CD4-positive, alpha-beta T cell treated with Interleukin-6 at 100 ng/mL for 8 hours (primary cell): ENCODE results near the gene GRIK1.

Experiments used
- DNase-seq: peaks from one replicate; pipeline ENCODE4 v3.0.0-alpha.2; 2020; ENCODE audit warnings: mixed read lengths, low spot score

GRIK1 gene

GRCh38 chr21:29534448-29534847 lies 405.3 kb downstream of the GRIK1 start:
- DNase-seq = no peak

GRCh38 chr21:29529139-29529538 lies 410.7 kb downstream of the GRIK1 start:
- no peak for DNase-seq

GRCh38 chr21:29526545-29526944 lies 413.3 kb downstream of the GRIK1 start:
- no peak for DNase-seq

GRCh38 chr21:29524055-29524454 lies 415.7 kb downstream of the GRIK1 start:
- DNase-seq = no peak

- no peak for DNase-seq
Measured at GRCh38 chr21:29523646-29524045, 416.1 kb downstream of the GRIK1 start.

DNA sequence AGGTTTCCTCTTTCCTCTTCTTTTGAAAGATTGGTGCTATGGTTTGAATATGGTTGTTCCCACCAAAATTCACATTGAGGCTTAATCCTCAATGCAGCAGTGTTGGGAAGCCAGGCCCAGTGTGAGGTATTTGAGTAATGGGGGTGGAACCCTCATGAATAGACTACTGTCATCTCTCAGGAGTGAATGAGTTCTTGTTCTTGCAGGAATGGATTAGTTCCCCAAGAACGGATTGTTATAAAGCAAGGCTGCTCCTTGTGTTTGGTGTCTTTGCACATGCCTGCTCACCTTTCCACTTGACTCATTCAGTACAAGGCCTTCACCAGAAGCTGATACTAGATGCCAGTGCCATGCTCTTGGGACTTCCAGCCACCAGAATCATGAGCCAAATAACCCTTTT lies 417.9 kb downstream of the GRIK1 start:
- no peak for DNase-seq

- DNase-seq = no peak
Measured at GRCh38 chr21:29520171-29520570, 419.6 kb downstream of the GRIK1 start.

DNA sequence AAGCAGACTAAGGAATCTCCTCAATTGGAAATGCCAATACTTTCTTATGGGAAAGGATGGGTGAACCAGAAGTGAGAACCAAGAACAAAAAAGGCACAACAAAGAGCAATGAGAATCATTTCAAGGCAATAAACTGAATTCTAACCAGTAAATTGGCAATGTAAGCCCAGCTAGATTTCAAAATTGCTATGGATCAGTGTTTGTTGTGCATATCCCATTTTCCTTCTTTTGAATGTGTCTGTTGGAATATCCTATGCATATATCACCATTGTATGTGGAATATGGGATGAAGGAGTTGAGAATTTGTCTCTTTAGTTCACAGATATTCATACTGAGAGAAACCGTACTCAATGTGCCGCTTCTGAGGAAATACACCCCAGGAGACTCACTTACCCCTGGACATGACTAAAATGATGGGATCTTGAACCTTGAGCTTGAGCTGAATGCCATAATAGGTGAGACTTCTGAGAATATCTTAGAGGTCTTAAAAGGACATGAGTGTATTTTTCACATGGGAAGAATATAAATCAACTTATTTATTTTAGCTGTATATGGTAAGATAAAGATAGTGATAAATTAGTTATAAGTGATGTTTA lies 425.0 kb downstream of the GRIK1 start:
- no peak for DNase-seq

- no peak for DNase-seq
Measured at GRCh38 chr21:29513535-29513934, 426.3 kb downstream of the GRIK1 start.

DNA sequence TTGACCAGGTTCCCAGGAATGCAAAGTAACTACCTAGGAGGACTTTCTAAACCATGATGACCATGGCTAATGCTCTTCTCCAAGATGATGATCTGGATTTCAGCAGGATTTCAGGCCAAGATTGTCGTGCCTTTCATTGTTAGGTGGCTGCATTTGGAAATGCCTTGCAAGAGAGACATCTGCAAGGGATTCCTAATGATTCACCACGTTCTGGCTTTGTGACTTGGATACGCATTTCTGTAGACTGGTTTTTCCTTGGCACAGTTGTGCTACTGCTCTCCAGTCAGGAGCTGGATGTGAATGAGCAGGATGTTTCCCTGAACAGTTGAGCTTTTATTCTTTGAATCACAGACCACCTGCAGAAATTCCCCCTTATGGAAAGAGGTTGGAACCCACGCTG lies 428.7 kb downstream of the GRIK1 start:
- no peak for DNase-seq

GRCh38 chr21:29509121-29509520 lies 430.7 kb downstream of the GRIK1 start:
- no peak for DNase-seq

- DNase-seq = no peak
Measured at GRCh38 chr21:29508301-29508700, 431.5 kb downstream of the GRIK1 start.

GRCh38 chr21:29506947-29507346 lies 432.8 kb downstream of the GRIK1 start:
- DNase-seq = no peak

GRCh38 chr21:29506214-29506613 lies 433.6 kb downstream of the GRIK1 start:
- DNase-seq = no peak

GRCh38 chr21:29504751-29505321 lies 435.0 kb downstream of the GRIK1 start:
- DNase-seq = no peak

DNA sequence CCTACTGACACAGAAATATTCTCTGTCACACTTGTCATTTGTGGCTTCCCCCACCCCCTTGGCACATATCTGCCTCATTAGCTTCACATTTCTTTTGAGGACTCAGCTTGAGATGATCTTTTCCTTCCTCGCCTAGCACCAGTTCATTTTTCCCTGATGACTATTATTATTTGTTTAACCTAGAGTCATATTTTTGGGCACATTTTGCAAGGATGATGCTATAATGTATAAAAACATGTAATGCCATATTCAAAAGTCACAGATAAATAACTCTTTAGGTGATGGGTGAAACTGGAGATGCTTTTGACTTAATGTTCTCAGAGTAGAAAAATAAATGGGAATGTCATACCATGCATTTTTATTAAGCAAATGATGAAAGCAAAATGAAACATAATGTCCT lies 438.3 kb downstream of the GRIK1 start:
- no peak for DNase-seq

DNA sequence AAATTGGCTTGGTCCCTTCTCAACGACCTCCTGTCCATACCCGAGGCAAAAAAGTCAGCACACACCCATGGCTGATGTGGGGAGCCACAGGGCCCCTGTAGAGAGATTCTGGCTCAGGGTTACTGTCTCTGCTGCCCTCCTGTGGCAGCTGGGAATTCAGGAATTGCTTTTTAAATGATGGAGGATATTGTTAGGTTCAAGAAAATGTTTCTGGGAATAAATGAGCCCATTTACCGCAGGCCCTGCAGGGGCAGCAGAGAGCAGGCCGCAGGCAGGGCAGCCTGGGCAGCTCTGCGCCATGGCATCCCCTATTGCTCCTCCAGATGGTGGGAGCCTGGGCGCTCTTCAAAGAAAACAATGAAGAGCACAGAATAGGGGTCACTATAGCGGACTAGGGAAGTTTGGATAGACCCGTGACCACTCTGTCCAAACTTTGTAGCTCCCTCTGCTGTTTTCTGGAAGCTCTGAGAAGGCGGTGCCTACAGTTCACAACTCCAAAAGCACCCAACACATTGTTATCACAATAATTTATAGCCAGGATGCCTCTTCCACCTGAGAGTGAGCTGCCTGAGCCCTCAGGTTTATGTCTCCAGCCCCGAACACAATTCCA lies 440.0 kb downstream of the GRIK1 start:
- no peak for DNase-seq

- DNase-seq = no peak
Measured at GRCh38 chr21:29499229-29499628, 440.6 kb downstream of the GRIK1 start.

DNA sequence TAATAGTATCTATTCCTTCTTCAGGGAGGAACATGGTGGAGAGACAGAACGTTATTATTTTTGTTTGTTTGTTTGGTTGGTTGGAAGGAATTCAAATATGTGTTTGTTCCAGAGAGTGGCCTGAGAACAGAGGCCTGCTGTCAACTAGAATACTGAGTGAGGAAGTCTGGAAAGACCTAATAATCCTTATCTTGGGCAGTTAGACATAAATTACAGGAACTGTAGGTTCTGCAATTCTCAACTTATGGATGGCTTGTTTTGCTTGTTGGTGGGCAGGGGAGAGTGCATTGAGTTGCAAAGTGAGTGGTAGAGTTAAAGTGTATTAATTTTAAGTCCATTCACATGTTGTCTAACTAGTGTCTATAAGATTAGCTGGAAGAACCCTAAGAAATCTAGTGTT lies 443.5 kb downstream of the GRIK1 start:
- no peak for DNase-seq

- DNase-seq = no peak
Measured at GRCh38 chr21:29490016-29490415, 449.8 kb downstream of the GRIK1 start.

GRCh38 chr21:29487154-29487553 lies 452.6 kb downstream of the GRIK1 start:
- no peak for DNase-seq
